Stimulated activated CD4-positive, alpha-beta T cell treated with anti-CD3 and anti-CD28 coated beads, TNF-alpha, amount 100 ng/mL, for 48 hours (primary cell): ENCODE data around the gene TDRD1.

ENCODE experiments used
- DNase-seq, 3 donors: peaks; one replicate each; pipeline ENCODE4 v3.0.0-alpha.2; 2020; ENCODE audit warnings: low read depth in 3 of 3

Gene TDRD1

GRCh38 chr10:114261076-114261475, 81.9 kb downstream of the TDRD1 start:
- DNase-seq = no peak

- DNase-seq = no peak
Measured at GRCh38 chr10:114262496-114262895, 83.3 kb downstream of the TDRD1 start.

GRCh38 chr10:114265392-114266053, 86.4 kb downstream of the TDRD1 start:
- no peak for DNase-seq

GRCh38 chr10:114266521-114266920, 87.4 kb downstream of the TDRD1 start:
- no peak for DNase-seq

GRCh38 chr10:114271075-114271778, 92.1 kb downstream of the TDRD1 start:
- no peak for DNase-seq

GRCh38 chr10:114271779-114272167, 92.6 kb downstream of the TDRD1 start:
- no peak for DNase-seq

GRCh38 chr10:114272696-114273095, 93.5 kb downstream of the TDRD1 start:
- DNase-seq = no peak

GRCh38 chr10:114273910-114274309, 94.8 kb downstream of the TDRD1 start:
- DNase-seq = no peak

- no peak for DNase-seq
Measured at GRCh38 chr10:114274616-114275453, 95.7 kb downstream of the TDRD1 start.

- DNase-seq = no peak
Measured at GRCh38 chr10:114276066-114276465, 96.9 kb downstream of the TDRD1 start.

GRCh38 chr10:114276671-114277070, 97.5 kb downstream of the TDRD1 start:
- no peak for DNase-seq

GRCh38 chr10:114278140-114278883, 99.2 kb downstream of the TDRD1 start:
- no peak for DNase-seq

- no peak for DNase-seq
Measured at GRCh38 chr10:114278884-114279191, 99.7 kb downstream of the TDRD1 start.

GRCh38 chr10:114279289-114279688, 100.1 kb downstream of the TDRD1 start:
- DNase-seq = no peak

GRCh38 chr10:114279901-114280644, 100.9 kb downstream of the TDRD1 start:
- DNase-seq = no peak

- DNase-seq = no peak
Measured at GRCh38 chr10:114281006-114281405, 101.9 kb downstream of the TDRD1 start.

GRCh38 chr10:114281461-114281860, 102.3 kb downstream of the TDRD1 start:
- no peak for DNase-seq
